SK-N-MC (cell line): ENCODE results near the gene SOX10.
"Not testable (repeated sequence)": the region's sequence is repeated elsewhere in the genome, so short reads cannot be mapped to it uniquely, and the experiment has no call there.

Experiments used
- EZH2 ChIP-seq: fragments of 200-600 bp; sonication (generic); IDR thresholded peaks from one replicate; pipeline ENCODE4 v1.6.1; 2017; ENCODE audit warnings: antibody characterized with exemption
- FOXP2 ChIP-seq: optimal IDR thresholded peaks from 2 replicates; pipeline ENCODE3; 2011; ENCODE audit warnings: mild to moderate bottlenecking, moderate library complexity; ENCODE audit not compliant: insufficient read depth; ENCODE audit errors: extremely low read length, control extremely low read depth
- POLR2AphosphoS5 ChIP-seq: IDR thresholded peaks from 2 replicates; pipeline ENCODE4 v1.6.1; 2012; ENCODE audit warnings: mild to moderate bottlenecking, low read depth, low read length, borderline replicate concordance

- TF ChIP-seq POLR2AphosphoS5, EZH2, FOXP2: not testable (repeated sequence)
Measured at GRCh38 chr22:37976022-37976421, 8.3 kb downstream of the SOX10 start.
